ENCODE results near the gene CCDC201.

Gene CCDC201

GRCh38 chr7:45882465-45882810 is 9.6 kb upstream of the CCDC201 start:
- no peak for DNase-seq (ENCODE audit: low read depth)
- H3K4me3 ChIP-seq (ENCODE audit: low read length), result no peak overlapping the region
- no peak for TF ChIP-seq CTCF (conservative IDR thresholded peaks at IDR 0.05; ENCODE audit: low read length)

GRCh38 chr7:45881759-45882464 is 9.0 kb upstream of the CCDC201 start:
- TF ChIP-seq CTCF (conservative IDR thresholded peaks at IDR 0.05; ENCODE audit: low read length), result no peak
- no peak overlapping the region for H3K4me3 ChIP-seq (ENCODE audit: low read length)
- DNase-seq (ENCODE audit: low read depth), result peak; percentile 92

DNA sequence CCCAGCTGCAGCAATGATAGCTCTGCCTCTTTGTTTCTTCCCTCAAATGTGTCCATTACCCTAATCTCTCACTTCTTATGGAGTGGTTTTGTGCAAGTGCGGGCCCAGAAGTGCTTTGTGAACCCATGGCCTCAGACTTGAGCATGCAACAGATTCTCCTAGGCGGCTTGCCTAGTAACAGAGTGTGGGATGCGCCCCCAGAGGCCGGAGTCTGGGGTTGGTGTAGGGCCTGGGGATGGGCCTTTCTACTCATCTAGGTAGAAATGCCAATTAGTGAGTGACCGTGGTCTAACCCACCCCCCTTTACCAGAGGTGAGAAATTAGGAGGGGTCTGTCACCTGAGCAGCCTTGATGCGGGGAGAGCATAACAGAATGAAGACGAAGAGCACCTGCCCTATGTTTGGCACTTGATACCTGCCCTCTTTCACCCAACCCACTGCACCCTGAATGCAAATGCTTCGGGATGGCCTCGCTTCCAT is 8.4 kb upstream of the CCDC201 start:
- no peak overlapping the region for H3K4me3 ChIP-seq (ENCODE audit: low read length)
- no peak for DNase-seq (ENCODE audit: low read depth)
- no peak for TF ChIP-seq CTCF (conservative IDR thresholded peaks at IDR 0.05; ENCODE audit: low read length)

GRCh38 chr7:45880433-45880860 is 7.6 kb upstream of the CCDC201 start:
- TF ChIP-seq CTCF (conservative IDR thresholded peaks at IDR 0.05; ENCODE audit: low read length), result no peak
- DNase-seq (ENCODE audit: low read depth), result no peak
- H3K4me3 ChIP-seq (ENCODE audit: low read length), result no peak overlapping the region

DNA sequence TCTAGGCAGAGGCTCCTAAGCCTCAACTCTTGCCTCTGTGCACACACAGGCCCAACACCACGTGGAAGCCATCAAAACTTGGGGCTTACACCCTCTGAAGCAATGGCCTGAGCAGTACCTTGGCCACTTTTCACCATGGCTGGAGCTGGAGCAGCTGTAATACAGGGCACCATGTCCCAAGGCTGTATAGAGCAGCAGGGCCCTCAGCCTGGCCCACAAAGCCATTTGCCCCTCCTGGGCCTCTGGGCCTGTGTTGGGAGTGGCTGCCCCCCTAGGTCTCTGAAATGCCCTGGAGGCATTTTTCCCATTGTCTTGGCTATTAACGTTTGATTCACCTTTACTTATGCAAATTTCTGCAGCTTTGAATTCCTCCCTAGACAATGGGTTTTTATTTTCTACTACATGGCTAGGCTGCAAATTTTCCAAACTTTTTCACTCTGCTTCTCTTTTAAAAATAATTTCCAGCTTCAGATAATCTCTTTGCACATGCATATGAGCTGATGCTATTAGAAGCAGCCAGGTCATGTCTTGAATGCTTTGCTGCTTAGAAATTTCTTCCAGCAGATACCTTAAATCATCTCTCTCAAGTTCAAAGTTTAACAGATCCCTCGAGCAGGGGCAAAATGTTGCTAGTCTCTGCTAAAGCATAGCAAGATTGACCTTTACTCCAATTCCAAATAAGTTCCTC is 5.7 kb upstream of the CCDC201 start:
- H3K4me3 ChIP-seq (ENCODE audit: low read length), result no peak overlapping the region
- no peak for TF ChIP-seq CTCF (conservative IDR thresholded peaks at IDR 0.05; ENCODE audit: low read length)

GRCh38 chr7:45876519-45876918 is 3.6 kb upstream of the CCDC201 start:
- DNase-seq (ENCODE audit: low read depth), result no peak
- TF ChIP-seq CTCF (conservative IDR thresholded peaks at IDR 0.05; ENCODE audit: low read length), result no peak
- no peak overlapping the region for H3K4me3 ChIP-seq (ENCODE audit: low read length)

More for the DNA sequence above, 5.7 kb upstream of the CCDC201 start:
- DNase-seq (ENCODE audit: low read depth), result no peak
